Non-pigmented ciliary epithelial cell (primary cell): ENCODE measurements around the gene C10orf67.

Source experiments
- DNase-seq: peaks from one replicate; pipeline ENCODE4 v3.0.0-alpha.2; 2010; ENCODE audit warnings: low read depth

C10orf67 gene

DNA sequence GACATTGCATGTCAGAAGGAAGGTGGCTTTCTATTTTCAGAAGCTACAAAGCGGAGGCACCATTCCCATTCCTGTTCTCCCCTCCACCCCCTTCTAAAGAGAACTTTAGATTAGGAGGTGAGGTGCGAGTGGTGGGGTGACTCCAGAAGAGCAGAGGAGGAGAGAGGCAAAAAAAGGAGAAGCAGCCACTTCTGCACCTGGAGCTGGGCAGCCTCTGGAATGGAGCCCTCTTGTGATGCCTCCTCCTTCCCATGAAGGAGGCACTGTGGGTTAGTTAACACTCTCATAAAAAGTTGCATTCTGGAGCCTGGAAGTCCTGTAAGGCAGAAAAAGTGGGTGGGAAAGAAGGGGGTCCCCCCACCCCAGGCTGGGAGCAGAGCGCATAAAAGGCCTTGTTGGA lies 147.7 kb downstream of the C10orf67 start:
- no peak for DNase-seq

DNA sequence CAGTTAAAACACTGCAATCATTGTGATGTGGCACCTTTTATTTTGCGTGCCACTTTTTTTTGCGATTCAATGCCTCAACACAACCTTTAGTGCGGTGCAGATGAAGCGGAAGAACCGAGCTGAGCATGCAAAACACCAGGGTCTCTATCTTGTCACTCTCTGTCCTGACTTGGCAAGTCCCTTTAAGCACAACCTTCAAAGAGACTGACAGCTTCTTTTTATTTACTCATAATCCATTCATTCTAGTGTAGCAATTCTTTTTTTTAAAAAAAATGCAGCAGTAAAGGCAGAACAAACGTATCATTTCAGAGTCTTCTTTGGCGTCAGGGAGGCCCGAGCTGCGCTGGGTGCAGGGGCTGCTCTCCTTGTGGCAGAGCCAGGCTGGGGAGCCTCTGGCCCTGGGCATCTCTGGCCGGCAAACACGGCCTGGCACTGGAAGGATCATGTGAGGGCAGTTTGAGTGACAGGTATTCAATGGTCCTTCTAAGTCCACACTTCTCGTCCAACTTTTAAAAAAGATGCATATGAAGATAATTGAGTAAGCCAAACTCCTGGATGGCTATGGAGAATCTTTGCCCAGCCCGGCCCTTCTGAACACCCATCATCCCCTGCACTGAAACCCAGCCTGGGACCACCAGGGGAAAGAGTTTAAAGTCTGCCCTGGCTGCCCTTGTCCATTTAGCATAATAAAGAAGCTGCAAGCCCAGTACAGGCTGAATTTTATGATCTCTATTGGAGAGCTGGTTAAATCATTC lies 148.6 kb downstream of the C10orf67 start:
- DNase-seq, result no peak

DNA sequence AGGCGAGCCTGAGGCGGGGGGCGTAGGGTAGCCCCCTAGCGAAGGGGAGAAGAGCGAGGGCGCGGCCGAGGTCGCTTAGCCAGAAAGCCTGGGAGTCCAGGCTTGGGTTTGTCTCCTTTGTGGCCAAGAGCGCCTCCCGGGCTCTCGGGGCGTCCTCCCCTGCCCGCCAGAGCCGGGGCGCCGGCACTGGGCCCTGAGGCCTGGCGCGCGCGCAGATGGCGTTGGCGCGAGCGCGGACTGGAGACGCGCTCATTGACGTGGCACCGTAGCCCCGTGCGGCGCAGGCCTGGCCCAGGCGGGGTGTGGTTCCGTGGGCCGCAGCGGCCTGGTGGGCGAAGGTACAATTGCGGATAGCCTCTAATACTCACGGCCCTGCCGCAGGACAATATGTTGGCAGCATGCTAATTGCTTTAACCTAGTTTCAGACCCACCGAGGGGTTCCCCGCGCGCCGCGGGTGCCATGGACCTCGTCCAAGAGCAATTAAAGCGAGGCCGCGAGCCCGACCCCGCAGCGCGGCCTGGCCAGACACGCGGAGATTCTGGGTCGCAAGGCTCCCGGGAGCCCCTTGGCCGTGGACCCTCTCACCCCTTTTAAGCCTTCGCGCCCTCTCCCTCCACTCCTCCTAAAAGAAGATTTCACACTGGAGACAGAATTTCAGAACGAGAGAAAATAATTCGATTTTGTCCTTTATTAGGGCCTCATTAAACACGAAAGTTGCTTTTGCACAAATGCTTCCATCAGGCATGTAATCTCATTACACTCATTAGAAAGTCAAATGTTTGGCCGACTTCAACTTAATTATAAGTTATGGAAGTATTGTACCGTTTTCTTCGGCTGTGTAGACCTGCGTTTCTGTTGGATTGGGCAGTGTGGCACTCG lies 149.4 kb downstream of the C10orf67 start:
- no peak for DNase-seq

DNA sequence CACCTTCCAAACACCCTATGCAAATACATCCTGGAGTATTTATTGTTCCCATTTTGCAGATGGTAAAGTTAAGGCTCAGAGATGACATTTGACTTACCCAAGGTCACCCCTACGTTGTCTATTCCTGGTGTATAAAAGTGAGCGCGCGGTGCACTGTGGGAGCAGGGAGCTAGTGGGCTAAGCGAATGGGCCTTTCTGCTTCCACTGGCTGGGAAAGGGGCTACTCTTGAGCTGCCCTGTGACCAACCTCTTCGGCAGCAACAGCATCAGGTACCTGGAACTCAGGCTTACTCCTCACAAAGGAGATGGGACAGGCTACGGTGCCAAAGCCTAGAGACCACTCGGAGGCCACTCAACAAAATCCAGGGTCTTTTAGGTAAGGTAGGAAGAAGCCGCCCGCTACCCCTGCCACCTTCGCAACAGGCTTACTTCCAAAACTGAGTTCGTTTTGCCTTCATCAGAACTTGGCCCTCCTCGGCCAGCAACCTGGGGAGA lies 150.1 kb downstream of the C10orf67 start:
- DNase-seq, result no peak

DNA sequence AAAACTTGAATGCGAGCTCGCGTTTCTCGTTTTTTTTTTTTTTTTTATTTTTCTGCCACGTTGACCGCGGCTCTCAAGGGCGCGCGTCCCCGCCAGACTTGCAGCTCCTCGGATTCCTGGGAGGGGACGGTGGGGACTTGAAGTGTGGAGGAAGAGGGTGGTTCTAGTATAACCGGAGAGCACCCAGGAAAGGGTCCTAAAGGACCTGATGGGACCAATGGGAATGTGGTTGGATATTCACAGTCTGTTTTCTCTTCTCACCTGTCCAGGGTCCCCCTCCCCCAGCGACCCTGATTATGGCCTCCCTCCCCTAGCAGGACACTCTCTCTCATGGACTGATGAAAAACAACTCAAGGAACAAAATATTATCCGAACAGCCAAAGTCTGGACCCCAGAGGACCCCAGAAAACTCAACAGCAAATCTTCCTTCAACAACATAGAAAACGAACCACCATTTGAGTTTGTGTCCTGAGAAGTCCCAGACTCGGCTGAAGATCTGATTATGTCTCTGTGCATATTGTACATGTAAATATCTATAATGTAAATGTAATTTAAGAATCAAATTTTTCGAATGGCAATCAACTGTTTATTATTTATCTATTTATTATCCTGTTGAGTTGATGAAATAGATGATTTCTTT lies 151.0 kb downstream of the C10orf67 start:
- DNase-seq, result no peak

DNA sequence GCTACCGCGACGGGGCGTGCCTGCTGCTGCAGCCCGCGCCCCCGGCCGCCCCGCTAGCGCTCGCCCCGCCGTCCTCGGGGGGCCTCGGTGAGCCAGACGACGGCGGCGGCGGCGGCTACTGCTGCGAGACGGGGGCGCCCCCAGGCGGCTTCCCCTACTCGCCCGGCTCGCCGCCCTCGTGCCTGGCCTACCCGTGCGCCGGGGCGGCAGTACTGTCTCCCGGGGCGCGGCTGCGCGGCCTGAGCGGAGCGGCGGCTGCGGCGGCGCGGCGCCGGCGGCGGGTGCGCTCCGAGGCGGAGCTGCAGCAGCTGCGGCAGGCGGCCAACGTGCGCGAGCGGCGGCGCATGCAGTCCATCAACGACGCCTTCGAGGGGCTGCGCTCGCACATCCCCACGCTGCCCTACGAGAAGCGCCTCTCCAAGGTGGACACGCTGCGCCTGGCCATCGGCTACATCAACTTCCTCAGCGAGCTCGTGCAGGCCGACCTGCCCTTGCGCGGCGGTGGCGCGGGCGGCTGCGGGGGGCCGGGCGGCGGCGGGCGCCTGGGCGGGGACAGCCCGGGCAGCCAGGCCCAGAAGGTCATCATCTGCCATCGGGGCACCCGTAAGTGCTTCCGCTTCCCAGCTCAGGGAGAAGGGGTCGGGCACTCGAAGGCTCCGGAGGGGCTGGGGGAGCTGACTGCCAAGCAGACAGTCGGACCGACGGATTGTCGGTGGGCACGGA lies 151.7 kb downstream of the C10orf67 start:
- DNase-seq, result no peak

DNA sequence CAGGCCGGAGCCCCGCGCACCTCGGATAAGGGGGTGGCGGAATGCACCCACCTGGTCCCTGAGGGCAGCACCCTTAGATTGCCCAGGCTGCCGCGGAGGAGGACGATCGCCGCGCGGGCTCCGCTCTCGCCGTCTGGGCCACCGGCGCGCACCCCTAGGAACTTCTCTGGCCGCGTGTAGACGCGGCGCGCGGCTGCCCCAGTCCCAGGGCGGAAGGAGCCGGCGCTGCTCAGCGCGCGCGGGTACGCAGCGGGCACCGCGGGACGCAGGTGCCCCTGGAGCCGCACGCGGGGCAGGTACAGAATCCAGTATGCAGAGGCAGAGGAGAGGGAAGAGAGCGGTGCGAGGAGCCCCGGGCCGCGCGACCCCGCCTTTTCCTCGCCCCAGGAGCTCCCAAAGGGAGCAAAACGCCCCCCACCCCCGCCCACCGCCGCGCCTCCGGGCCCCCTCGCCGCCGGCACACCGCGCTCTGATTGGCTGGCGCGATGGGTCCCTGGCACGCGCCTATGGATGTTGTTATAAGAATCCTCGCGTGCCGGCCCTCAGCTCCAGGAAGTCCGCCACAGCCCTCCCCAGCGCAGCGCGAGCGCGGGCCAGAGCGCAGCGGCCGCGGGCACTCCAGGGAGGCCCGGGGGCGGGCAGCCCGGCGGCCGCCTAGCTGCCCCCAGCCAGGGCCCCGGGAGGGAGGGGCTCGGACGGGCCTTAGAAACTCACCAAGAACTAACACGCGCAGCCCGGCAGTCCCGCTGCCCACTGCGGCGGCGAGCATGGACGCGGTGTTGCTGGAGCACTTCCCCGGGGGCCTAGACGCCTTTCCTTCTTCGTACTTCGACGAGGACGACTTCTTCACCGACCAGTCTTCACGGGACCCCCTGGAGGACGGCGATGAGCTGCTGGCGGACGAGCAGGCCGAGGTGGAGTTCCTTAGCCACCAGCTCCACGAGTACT lies 152.6 kb downstream of the C10orf67 start, which contains the start of gene PTF1A:
Gene PTF1A, plus strand, starts transcription at position 549 of the 948 bp plus-strand sequence. Its CDS starts 219 bp downstream, at position 768.
- no peak for DNase-seq

DNA sequence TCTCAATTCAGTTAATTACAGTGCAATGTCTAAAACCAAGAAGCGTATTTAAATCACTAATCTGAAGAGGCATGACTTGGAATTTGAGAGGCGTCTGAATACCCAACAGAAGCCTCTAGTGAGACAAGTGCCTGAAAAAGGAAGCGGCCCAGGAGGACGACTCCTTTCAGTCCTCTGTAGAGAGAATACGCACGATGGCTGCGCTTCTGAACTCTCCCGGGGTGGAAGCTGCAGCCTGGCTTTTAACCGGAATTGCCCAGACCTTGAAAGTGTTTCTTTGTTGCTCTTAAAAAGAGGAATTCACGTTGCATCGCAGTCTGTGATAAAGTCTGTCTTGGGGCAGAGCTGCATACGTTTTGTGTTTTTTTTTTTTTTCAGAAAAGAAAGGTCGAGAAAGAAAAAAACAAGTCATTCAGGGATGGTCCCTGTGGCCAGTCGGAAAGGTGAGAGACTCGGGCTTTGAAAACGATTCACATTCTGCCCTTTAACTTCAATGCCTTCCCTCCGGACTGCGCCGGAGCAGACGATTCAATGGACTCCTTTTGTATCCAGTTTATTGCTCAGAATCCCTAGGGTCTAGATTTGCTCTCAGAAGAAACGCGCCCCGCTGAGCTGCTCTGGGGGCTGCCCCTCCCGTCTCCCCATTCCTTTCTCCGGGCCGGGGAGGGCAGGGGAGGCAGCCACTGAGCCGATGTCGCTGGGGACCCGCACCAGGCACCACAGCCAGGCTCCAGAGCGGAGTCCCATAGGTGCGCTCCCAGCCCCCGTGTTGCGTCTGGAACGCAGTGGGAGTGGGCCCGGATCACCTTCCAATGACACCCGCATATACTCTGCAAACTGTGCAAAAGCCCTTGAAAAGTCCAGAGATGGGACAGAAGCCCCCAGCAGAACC lies 153.5 kb downstream of the C10orf67 start:
- DNase-seq, result no peak

DNA sequence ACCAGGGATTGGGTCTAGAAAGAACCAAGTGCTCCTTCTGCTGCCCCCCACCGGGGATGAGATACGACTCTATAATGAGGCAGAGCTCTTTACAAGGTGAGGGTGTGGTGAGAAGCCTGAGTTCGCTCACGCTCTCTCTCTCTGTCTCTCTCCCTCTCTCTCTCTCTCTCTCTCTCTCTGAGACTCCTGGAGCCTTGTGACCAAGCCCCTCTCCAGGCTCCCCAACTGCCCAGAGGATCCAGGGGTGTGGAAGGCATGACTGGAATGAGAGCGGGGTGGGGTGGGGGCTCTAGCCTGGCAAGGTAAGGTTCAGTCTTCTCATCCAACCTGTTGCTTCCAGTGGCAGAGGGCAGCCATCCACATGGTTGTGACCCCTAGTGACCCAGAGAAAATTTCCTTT lies 155.6 kb downstream of the C10orf67 start:
- no peak for DNase-seq

DNA sequence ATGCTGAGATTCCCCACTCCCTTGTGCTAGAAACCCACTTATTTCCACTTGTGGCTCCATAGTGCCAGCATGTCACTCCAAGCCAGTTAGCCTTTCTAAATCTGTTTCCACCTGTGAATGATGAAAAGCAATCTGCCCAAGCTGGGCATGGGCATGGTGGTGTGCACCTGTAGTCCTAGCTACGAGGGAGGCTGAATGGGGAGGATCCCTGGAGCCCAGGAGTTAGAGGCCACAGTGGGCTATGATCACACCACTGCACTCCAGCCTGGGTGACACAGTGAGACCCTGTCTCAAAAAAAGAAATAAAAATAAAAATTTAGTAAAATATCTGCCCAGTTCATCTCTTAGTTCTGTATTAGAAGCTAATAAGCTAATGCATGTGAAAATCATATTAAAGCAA lies 157.4 kb downstream of the C10orf67 start:
- DNase-seq, result no peak

DNA sequence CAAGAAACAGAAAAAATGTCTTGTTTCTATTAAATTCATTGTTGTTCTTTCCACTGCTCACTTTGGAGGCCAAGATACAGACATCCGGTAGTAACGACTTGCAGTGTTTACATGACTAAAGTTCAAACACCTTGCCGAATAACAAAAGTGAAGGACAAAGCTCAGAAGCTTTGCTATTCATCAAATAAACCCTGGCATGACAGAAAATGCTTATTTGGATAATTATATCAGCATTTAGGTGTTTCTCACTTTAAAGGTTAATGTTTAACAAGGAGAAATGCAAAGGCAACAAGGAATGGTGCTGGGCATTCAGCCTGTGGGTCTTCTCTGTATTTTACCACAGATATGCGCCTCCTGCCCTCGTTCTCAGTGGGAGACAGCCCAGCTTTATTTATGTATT lies 157.9 kb downstream of the C10orf67 start:
- no peak for DNase-seq

DNA sequence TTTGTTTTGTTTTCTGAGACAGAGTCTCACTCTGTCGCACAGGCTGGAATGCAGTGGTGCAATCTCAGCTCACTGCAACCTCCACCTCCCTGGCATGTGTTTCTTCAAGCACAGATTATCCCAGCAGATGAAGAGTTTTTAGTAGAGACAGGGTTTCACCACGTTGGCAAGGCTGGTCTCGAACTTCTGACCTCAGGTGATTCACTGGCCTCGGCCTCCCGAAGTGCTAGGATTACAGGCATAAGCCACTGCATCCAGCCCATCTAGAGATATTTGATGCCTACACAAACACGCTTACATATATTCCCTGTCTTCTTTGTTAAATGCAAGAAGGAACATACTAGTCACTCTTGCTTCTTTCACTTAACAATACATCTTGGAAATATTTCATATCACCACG lies 158.4 kb downstream of the C10orf67 start:
- DNase-seq, result no peak

DNA sequence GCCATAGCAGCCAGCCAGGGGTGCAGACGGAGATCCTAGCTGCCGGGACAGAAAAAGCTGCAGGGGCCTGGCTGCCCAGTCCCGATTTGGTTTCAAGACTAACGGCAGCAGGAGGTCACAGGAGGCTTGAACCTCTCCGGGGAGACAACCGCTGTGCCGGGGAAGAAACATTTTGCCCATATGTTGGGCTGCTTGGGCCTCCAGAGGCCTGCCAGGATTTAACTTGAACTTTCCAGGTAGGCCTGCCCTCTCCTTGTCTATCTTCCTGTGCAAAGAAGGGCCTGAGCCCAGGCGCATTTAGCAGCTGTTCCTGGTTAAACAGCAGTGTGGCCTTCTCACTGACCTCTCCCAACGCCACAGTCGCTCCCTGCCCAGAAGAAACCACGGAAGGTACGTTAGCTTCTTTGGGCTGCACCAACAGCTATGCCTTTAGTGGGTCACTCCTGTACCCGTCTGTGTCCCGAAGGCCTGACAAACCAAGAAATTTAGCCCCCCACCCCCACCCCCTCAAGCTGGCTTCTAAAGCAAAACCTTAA lies 169.6 kb downstream of the C10orf67 start:
- no peak for DNase-seq

DNA sequence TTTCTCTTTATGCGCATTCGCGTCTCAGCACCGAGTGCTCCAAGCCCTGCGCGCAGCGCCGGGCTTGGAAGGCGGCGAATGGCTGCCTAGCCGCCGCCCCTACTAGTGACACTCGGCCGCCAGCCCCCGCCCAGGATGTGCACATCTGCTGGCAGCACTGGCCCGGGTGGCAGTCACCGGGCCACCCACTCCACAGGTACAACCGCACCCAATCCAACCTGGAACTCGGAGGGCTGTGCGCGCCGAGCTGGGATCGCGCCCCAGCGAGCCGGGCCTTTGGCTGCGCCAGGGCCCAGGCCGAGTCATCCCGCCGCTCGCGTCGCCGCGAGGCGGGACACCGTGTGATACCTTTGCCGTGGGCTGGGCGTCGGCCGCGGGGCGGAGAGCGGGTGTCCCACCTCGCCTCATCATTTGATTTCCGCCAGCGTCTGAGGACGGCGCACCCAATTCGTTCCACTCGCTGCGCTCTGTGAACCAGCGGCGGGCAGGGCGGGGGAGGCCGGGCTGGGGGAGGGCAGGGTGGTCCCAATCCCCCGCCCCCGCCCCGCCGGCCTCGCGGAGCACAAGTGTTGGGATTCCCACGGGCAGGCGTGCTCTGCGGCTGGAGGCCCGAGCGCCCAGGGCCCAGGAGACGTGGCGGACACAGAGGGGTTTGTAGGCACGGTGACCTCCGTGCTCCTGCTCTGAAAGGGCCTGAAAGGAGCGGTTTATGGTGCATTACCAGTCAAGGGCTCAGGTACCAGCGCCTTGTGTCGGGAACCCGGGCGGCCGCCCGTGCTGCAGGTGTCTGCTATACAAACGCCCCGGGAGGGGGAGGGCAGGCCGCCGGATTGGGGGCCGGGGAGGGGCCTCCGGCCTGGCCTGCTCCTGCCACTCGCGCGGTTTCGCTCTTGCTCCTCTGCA lies 170.3 kb downstream of the C10orf67 start:
- DNase-seq, result no peak

DNA sequence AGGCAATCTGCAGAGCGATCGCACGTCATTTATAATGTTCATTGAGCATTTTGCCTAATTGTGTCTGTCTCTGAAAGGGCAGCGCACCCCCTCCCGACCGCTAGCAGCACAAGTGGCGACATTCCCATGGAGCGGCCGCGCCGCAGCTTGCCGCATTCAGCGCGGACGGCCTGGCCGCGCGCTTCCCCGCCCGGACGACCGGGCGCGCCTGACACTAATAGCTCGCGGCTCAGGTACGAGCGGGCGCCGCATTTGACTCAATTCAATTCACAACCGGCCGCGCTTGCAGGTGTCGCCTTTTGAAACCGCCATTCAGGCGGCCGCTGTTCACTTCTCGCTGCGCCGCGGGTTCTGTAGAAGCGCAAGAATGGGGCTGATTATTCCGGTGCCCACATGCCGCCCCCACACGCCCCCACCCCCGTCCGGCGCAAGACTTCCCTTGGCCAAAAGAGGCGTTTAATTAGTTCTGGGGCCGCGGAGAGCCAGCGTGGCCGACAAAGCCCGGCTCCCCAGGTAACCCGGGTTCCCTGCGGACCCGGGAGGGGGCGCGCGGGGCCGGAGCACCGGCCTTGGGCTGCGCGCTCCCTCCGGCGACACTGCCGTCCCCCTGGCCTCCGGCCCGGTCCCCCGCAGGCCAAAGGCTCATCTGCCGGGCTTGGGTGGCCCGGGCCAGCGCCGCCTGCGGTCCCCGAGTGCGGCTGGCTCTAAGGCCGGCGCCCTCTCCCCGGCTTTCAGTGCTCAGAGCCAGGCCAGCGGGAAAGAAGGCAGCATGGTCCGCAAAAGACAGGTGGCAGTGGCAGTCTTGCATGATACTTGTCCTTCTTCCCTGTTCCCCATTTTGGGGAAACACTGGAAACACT lies 171.2 kb downstream of the C10orf67 start:
- DNase-seq, result no peak

DNA sequence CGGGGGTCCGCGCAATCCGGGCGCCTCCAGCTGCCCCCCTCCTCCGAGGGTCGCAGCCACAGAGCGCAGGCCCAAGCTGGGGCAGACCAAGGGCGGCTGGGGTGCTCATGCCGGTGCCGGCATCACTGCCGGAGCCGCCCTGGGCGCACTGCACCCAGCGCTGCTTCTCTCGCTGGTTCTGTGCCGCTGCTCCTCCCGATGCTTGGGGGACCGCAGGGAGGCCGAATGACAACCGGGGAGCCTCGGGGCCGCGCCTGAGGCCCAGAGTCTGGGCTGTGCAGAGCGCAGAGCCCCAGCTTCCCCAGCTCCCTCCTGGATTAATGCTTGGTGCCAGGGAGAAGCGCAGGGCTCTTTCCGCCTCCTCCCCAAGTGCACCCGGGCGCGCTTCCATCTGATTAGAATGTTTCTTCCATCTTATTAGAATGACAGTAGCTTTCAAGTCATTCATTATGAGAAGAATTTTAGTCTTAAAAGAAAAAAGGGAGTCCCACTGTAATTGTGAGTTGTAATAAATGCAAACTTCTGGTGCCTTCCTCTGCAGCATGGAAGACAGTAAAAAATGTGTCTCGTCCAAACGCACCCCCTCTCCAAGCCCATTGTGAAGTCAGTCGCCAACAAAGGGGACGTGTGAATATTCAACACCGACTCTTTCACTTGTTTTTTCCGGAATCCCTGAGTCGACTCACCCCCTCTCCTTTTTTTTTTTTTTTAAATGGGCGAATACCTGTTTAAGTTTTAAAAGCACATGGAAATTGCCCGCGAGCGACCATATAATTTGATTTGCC lies 172.0 kb downstream of the C10orf67 start:
- no peak for DNase-seq
